Epithelial cell of esophagus (primary cell): ENCODE data around the gene ADM5.

ENCODE experiments used
- DNase-seq: peaks from one replicate; pipeline ENCODE4 v3.0.0; 2010; ENCODE audit warnings: low read depth
- H3K4me3 ChIP-seq: 2 replicates; pipeline ENCODE4 v1.5.1; 2011; ENCODE audit warnings: mild to moderate bottlenecking, low read length, control low read depth
- CTCF ChIP-seq: IDR thresholded peaks from 2 replicates; pipeline ENCODE4 v1.5.1; 2011; ENCODE audit warnings: low read depth, mild to moderate bottlenecking, low read length, control low read depth, inconsistent platforms; ENCODE audit not compliant: insufficient read depth; ENCODE audit errors: missing control alignments

ADM5 gene

GRCh38 chr19:49653466-49653806 is 36.0 kb upstream of the ADM5 start:
- no peak overlapping the region for H3K4me3 ChIP-seq
- DNase-seq, result no peak
- no peak for TF ChIP-seq CTCF

GRCh38 chr19:49654581-49654980 is 34.8 kb upstream of the ADM5 start:
- no peak overlapping the region for H3K4me3 ChIP-seq
- no peak for TF ChIP-seq CTCF
- DNase-seq, result no peak

GRCh38 chr19:49655570-49656455 is 33.6 kb upstream of the ADM5 start:
- no peak for DNase-seq
- TF ChIP-seq CTCF, result no peak
- no peak overlapping the region for H3K4me3 ChIP-seq

- no peak overlapping the region for H3K4me3 ChIP-seq
- no peak for DNase-seq
- TF ChIP-seq CTCF, result no peak
Observed at GRCh38 chr19:49656456-49657109, 32.8 kb upstream of the ADM5 start.

GRCh38 chr19:49657493-49658138 is 31.8 kb upstream of the ADM5 start:
- DNase-seq, result no peak
- no peak for TF ChIP-seq CTCF
- H3K4me3 ChIP-seq, result no peak overlapping the region

GRCh38 chr19:49658139-49658517 is 31.3 kb upstream of the ADM5 start:
- TF ChIP-seq CTCF, result no peak
- no peak overlapping the region for H3K4me3 ChIP-seq
- DNase-seq, result no peak
